CD4-positive, alpha-beta T cell treated with Interleukin-6 for 4 hours (primary cell): ENCODE data around the gene MAGI2.
"Not testable (repeated sequence)": the region's sequence is repeated elsewhere in the genome, so short reads cannot be mapped to it uniquely, and the experiment has no call there.

Experiments
- DNase-seq: peaks from one replicate; pipeline ENCODE4 v3.0.0-alpha.2; 2020; ENCODE audit warnings: mixed read lengths

Gene MAGI2

GRCh38 chr7:78605119-78605518 lies 848.3 kb downstream of the MAGI2 start:
- no peak for DNase-seq

GRCh38 chr7:78601728-78602127 lies 851.7 kb downstream of the MAGI2 start:
- no peak for DNase-seq

- DNase-seq, result no peak
Observed at GRCh38 chr7:78594156-78594555, 859.3 kb downstream of the MAGI2 start.

GRCh38 chr7:78588393-78588792 lies 865.1 kb downstream of the MAGI2 start:
- no peak for DNase-seq

GRCh38 chr7:78587443-78588044 lies 865.9 kb downstream of the MAGI2 start:
- DNase-seq, result no peak

GRCh38 chr7:78585980-78586379 lies 867.5 kb downstream of the MAGI2 start:
- no peak for DNase-seq

GRCh38 chr7:78578686-78579085 lies 874.8 kb downstream of the MAGI2 start:
- no peak for DNase-seq

- not testable (repeated sequence) for DNase-seq
Observed at GRCh38 chr7:78577174-78577952, 876.1 kb downstream of the MAGI2 start.

GRCh38 chr7:78576236-78576635 lies 877.2 kb downstream of the MAGI2 start:
- DNase-seq, result no peak

GRCh38 chr7:78571292-78571691 lies 882.2 kb downstream of the MAGI2 start:
- DNase-seq, result no peak

GRCh38 chr7:78568690-78569089 lies 884.8 kb downstream of the MAGI2 start:
- no peak for DNase-seq

GRCh38 chr7:78567836-78568235 lies 885.6 kb downstream of the MAGI2 start:
- no peak for DNase-seq

GRCh38 chr7:78565784-78566183 lies 887.7 kb downstream of the MAGI2 start:
- no peak for DNase-seq

- DNase-seq, result no peak
Observed at GRCh38 chr7:78563191-78563590, 890.3 kb downstream of the MAGI2 start.

- no peak for DNase-seq
Observed at GRCh38 chr7:78562191-78562590, 891.3 kb downstream of the MAGI2 start.

- no peak for DNase-seq
Observed at GRCh38 chr7:78558566-78558965, 894.9 kb downstream of the MAGI2 start.

GRCh38 chr7:78543976-78544375 lies 909.5 kb downstream of the MAGI2 start:
- DNase-seq, result no peak

- DNase-seq, result no peak
Observed at GRCh38 chr7:78542981-78543380, 910.5 kb downstream of the MAGI2 start.

- no peak for DNase-seq
Observed at GRCh38 chr7:78542541-78542940, 910.9 kb downstream of the MAGI2 start.

GRCh38 chr7:78539825-78540224 lies 913.6 kb downstream of the MAGI2 start:
- DNase-seq, result no peak

GRCh38 chr7:78535655-78536054 lies 917.8 kb downstream of the MAGI2 start:
- DNase-seq, result no peak

- no peak for DNase-seq
Observed at GRCh38 chr7:78530351-78530750, 923.1 kb downstream of the MAGI2 start.

- no peak for DNase-seq
Observed at GRCh38 chr7:78529392-78529791, 924.1 kb downstream of the MAGI2 start.

- DNase-seq, result no peak
Observed at GRCh38 chr7:78528964-78529363, 924.5 kb downstream of the MAGI2 start.

- DNase-seq, result no peak
Observed at GRCh38 chr7:78523930-78524329, 929.5 kb downstream of the MAGI2 start.
